NK-92 treated with Interleukin-12 subunit alpha and Interleukin-12 subunit beta, amount 100 ng/mL, for 24 hours (cell line): ENCODE data around the gene MYBPHL.

Experiments
- DNase-seq: peaks from one replicate; lab custom pipeline; 2025; lab: John Stamatoyannopoulos, UW

MYBPHL gene

GRCh38 chr1:109252893-109253802 is 53.7 kb downstream of the MYBPHL start:
- DNase-seq = no peak

GRCh38 chr1:109252167-109252892 is 54.5 kb downstream of the MYBPHL start:
- no peak for DNase-seq

DNA sequence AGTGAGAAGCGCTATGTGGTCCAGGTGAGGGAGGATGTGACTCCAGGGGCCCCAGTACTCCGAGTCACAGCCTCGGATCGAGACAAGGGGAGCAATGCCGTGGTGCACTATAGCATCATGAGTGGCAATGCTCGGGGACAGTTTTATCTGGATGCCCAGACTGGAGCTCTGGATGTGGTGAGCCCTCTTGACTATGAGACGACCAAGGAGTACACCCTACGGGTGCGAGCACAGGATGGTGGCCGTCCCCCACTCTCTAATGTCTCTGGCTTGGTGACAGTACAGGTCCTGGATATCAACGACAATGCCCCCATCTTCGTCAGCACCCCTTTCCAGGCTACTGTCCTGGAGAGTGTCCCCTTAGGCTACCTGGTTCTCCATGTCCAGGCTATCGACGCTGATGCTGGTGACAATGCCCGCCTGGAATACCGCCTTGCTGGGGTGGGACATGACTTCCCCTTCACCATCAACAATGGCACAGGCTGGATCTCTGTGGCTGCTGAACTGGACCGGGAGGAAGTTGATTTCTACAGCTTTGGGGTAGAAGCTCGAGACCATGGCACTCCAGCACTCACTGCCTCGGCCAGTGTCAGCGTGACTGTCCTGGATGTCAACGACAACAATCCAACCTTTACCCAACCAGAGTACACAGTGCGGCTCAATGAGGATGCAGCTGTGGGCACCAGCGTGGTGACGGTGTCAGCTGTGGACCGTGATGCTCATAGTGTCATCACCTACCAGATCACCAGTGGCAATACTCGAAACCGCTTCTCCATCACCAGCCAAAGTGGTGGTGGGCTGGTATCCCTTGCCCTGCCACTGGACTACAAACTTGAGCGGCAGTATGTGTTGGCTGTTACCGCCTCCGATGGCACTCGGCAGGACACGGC is 55.3 kb downstream of the MYBPHL start:
- DNase-seq = no peak

- DNase-seq = no peak
Measured at GRCh38 chr1:109250454-109251276, 56.1 kb downstream of the MYBPHL start.

GRCh38 chr1:109249654-109250401 is 57.0 kb downstream of the MYBPHL start:
- DNase-seq = no peak

- no peak for DNase-seq
Measured at GRCh38 chr1:109248797-109249629, 57.8 kb downstream of the MYBPHL start, which contains the start of gene CELSR2. CELSR2 (plus strand) TSS chr1:109249539; CDS start chr1:109250080, 541 bp downstream.

DNA sequence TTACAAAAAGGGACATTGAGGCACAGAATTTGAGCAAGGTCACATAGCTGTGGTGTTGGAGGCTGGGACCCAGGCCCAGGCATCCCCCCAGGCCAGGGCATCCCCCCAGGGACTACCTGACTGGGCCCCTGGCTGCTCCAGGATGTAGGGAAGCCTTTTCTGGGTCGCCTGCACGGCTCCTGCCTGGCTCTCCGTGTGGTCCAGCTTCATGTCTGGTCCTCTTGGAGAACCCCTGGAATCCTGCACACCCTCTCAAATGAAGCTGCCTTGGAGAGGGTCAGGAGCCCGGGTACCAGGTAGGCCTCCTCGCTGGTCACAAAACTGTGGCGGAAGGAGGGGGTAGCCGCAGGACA is 58.4 kb downstream of the MYBPHL start:
- no peak for DNase-seq

DNA sequence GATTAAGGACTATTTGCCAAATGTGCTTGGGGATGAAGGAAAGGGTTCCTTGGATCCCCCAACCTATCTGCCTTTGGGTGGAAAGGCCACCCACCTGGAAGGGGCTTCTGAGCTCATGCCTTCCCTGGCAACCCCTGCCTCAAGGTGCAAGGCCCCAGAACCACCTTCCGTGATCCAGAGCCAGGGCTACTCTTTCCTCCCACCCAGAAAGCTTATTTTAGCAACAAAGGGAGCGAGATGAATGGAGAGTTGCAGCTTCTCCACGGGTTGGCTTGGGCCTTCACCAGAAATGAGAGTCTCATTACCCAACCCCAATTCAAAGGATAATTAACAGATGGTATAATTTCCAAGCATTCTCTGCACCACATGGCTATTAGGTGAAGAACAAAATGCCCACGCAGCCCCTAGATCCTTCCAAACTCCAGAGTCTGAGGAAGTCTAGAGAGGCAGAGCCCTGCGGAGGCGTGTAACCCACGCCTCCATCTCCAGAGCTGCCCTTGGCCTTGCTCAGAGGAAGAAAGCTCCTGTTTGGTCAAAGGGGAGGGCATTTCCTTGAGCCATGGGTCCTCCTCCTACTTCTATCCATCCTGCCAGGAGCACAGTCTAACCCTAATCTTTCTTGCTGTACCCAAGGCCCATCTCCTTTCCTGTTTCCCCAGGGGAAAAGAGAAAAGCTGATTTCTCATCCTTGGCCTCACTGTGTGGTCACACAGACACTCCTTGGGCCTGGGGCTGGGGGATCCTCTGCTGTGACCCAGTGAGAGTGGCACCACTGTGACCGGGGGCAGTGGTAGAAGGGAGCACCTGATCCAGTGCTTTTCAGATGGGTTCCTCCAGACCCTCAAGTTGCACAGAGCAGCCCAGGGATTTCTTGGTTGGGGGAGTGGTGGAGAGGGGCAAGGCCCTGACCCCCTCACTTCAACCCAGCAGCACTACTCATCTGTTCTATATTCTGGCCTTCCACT is 59.1 kb downstream of the MYBPHL start:
- DNase-seq = no peak

GRCh38 chr1:109246141-109246551 is 60.7 kb downstream of the MYBPHL start:
- no peak for DNase-seq

DNA sequence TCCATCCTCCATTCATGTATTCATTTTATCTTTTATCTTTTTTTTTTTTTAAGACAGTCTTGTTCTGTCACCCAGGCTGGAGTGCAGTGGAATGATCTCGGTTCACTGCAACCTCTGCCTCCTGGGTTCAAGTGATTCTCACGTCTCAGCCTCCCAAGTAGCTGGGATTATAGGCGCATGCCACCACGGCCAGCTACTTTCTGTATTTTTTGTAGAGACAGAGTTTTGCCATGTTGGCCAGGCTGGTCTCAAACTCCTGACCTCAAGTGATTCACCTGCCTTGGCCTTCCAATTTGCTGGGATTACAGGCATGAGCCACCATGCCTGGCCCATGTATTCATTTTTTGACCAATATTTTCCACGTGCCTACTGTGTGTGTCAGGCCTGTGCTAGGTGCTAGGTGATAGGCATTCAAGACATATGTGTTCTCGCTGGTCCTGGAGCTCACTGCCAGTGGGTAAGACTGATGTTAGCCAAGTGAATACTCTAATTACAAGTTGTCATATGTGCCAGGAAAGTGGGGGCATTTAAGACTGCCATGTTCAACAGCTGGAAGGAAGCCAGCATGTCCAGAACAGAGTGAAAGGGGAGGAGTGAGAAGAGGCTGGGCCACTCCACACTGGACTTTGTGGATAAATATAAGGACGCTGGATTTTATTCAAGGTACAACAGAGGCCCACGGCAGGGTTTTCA is 62.8 kb downstream of the MYBPHL start:
- DNase-seq = no peak

- DNase-seq = no peak
Measured at GRCh38 chr1:109243221-109243620, 63.6 kb downstream of the MYBPHL start.

DNA sequence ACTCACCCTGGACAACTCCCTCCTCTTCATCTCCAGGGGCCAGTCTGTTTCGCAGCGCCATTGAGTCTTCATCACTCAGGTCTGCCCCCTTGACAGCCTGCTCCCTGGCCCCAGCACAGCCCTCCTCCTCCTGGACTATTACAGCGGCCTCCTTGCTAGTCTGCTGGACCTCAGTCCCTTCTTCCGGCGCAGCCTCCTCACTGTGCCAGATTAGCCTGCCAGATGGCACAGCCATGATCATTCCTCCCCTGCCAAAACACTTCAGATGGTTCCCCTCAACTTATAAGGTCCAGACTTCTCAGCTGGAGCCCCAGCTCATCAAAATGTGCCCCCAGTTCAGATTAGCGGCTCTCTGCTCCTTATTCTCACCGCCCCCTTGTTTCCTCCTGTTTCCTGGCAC is 64.4 kb downstream of the MYBPHL start:
- DNase-seq = no peak
